GM19193 (cell line): ENCODE data around the gene MRPL32.

Source experiments
- POLR2A ChIP-seq: IDR thresholded peaks from 4 replicates; pipeline ENCODE4 v1.6.1; 2011; ENCODE audit not compliant: insufficient read depth, insufficient read length; ENCODE audit errors: extremely low read depth

Gene MRPL32

DNA sequence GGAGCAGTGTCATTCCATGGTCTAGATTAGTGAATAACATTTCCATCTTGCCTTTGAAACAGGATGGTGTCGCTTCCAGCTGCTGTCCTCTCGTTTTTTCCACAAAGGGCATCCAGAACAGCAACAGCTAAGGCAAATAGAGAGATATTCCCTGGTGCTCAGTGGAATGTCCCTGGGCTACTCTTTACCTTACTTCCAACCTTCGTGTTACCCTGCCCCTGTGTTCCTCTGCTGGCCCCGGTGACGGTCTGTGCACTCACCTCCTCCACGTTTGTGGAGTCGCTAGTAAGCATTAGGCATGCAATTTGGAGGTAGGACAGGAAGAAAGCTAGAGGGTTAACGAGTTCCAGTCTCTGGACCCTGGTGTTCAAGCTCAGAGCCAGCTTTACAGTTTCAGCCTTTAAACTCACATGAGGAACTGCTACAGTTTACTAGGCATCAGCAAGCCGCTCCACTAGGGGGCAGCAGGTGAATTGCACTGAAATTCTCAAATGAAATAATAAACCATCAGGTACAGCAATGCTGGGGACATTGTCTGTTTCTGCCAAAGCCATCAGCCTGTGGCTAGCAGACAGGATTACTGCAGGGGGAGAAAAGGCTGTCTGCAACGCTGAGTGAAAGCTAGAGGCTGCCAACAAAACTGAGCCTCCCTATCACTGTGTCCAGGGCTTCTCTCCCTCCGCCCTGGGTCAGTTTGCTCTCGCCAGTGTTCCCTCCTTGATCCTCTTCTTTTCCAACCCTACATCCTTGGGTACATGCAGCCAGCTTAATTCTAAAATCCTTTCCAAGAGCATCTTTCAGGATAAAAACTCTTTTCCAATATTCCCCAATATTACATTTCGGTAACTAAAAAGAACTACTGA is 9.0 kb downstream of the MRPL32 start:
- TF ChIP-seq POLR2A = no peak

DNA sequence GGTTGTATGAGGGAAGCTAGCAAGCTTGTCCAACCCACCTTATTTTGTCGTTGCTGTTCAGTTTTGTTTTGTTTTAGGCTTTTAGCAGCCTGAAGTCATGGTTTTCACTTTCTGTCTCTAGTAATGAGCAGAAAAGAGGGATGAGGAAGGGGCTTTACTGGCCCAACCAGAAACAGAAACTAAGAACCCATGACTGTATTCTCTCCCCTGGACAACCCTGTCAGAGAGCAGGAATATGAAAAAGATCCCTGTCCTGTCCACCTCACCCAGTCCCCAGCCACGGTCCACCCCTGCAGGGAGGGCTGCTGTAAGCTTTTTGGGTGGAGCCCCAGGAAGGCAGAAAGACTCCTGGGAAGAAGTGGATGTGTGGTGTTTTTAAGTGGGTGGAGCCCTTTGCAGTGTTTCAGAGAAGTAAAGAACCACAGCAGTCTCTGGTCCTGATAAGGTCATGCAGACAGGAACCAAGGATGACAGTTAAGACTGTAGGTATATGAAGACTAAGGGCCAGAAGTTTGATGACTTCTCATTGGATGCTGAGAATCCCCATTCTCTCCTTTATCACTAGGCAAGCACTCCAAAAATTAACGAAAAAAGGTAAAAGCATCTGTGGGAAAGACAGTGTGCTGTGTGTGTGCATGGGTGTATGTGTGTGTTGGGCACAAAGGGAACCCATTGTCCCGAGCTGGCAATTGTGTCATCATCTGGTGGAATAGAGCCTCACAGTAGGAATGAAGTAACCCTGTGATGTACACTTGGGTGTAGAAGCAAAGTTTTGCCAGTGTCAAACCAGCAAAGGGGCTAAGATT is 13.8 kb downstream of the MRPL32 start:
- no peak for TF ChIP-seq POLR2A

DNA sequence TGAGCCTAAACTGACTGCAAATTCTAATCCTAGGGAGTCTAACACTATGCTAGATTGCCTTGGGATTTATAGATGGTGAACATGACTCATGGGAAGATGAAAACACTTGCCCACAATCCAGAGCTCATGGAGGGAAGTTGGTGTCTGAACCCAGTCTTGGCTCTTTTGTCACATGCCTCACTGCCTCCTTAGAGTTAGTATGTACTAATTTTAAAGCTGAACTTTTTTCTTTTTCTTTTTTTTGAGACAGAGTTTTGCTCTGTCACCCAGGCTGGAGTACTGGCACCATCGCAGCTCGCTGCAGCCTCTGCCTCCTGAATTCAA is 14.4 kb downstream of the MRPL32 start:
- TF ChIP-seq POLR2A = no peak

DNA sequence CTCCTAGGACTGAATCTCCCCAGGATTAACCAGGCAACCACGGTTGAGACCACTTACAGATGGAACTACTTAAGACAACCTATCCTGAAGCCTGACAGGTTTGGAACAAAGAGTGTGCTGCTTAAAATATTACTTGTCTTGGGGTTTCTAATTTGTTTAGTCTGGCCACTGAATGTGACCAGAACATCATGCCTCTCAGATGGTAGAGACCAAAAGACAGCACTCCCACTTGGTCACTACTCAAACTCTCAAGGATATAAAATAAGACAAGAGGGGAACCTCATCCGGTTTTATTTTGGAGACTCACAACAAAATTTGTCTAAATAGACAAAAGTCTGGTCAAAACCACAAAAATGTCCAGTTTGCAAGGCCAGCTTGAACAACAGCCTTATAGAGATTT is 15.3 kb downstream of the MRPL32 start:
- no peak for TF ChIP-seq POLR2A

DNA sequence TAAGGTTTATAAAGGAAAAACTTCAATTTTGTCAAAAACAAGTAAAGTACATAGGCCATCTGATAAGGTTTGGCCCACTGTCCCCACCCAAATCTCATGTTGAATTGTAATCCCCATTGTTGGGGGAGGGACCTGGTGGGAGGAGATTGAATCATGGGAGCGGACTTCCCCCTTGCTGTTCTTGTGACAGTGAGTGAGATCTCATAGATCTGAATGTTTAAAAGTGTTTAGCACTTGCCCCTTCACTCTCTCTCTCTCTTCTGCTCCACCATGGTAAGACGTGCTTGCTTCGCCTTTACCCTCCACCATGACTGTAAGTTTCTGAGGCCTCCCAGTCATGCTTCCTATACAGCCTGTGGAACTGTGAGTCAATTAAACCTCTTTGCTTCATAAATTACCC is 18.2 kb downstream of the MRPL32 start:
- TF ChIP-seq POLR2A = no peak

DNA sequence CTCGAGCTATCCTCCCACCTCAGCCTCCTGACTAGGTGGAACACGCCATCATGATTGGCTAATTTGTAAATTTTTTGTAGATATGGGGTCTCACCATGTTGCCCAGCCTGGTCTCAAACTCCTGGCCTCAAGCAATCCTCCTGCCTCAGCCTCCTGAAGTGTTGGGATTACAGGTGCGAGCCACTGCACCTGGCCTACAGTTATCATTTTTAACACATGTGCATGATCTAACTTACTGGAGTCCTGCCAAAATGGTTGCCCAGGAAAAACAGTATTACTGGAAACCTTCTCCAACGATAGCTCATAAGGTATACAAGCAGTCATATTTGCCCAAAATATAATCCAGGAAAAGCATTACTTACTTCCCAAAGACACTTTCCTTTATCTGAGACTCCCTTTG is 20.2 kb downstream of the MRPL32 start:
- no peak for TF ChIP-seq POLR2A

DNA sequence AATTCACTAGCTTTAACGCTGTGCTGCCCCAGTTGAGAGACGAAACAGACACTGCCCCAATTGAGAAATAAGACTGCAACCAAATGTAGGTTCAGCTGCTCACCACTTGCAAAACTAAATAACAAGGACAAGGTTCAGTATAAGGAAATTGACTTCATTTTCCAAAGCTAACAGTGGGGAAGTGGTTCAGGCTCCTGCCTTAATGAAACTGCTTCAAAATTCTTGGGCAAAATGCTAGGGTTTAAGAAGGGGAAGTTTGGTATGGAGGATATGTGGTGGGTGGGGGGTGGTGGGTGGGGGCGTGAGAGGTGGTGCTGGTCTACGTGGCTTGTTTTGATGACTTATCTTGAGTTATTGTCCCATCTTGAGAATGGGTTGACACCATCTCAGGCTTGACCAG is 21.8 kb downstream of the MRPL32 start:
- no peak for TF ChIP-seq POLR2A

DNA sequence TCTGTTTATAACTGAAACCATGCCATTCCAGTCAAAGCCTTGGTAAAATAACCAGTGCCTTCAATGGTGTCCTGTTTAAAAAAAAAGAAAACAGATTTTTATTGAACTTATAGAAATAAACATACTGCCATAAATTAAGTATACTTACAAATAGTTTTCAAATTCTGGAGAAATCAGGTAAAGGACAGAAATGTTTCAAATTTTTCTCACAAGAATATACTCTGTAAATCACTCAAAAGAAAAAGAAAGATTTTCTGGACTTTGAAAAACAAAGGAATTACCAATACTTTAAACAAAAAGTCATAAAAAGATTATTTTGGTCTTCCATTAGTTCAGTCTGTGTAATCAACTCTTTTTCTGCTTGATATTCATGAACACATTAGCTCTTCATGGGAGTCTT is 23.9 kb downstream of the MRPL32 start:
- TF ChIP-seq POLR2A = no peak

DNA sequence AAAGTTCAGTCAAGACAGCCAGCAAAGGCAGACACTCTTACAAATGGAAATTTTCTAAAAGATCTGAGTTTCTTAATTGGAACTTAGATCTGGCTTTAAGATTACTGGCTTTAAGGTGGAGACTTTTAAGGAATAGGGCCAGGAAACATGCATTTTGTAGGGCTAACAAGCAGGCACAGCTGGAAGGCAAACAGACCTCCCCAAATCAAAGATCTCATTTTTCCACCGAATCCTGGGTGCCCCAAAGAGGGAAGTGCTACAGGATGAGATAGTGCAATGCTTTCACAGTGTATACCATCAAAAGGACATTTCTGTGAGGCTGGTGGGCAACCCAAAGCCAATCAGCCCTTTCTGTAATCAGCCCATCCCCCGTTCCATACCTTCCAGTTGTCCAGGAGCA is 27.4 kb downstream of the MRPL32 start:
- no peak for TF ChIP-seq POLR2A

DNA sequence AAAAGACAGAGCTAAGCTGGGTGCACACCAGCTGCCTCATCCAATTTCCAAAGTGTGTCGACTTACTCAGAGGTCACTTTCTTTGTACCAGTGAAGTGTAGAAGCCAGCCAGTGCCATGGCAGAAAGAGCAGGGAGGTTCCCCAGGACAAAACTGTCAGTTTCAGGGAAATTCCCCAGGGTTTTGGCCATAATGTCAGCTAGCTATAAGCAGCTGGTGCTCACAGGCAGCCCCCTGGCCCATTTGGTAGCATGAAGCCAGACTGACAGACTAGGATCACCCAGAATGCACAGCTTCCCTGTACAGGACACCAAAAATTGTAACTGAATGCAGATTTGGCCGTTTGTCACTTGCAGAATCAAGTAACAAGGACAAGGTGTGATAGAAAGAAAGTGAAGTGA is 28.6 kb downstream of the MRPL32 start:
- no peak for TF ChIP-seq POLR2A

DNA sequence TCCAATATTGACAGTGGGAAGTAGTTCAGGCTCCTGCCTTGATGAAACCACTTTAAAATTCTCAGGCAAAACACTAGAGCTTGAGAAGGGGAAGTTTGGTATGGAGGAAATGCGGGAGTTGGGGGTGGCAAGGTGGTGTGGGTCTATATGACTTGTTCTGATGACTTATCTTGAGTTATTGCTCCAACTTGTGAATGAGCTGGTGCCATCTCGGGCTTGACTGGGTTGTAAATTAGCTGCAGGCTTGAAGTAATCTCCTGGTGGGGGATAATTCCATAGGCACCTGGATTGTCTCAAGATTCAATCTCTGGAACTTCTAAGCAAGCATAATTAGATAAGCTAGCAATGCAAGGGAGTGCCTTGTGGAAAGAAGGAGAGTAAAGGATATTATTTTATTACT is 29.0 kb downstream of the MRPL32 start:
- no peak for TF ChIP-seq POLR2A

DNA sequence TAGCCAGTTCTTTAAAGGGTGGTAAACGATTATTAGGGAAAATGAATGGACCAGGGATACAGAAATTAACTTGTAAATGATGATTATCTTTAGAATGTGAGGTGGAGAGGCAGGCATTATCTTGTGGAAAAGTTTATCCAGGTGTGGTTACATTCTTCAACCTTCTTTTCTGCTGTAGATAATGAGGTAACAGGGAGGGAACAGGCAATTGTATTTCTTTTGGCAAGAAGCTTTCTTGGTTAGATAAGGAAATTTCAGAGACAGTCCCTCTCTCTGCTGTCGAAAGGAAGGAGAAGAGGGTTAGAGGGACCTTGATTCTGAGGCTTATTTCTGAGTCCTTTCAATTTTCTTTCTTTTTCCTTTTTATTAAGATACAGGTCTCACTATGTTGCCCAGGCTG is 32.1 kb downstream of the MRPL32 start:
- no peak for TF ChIP-seq POLR2A

DNA sequence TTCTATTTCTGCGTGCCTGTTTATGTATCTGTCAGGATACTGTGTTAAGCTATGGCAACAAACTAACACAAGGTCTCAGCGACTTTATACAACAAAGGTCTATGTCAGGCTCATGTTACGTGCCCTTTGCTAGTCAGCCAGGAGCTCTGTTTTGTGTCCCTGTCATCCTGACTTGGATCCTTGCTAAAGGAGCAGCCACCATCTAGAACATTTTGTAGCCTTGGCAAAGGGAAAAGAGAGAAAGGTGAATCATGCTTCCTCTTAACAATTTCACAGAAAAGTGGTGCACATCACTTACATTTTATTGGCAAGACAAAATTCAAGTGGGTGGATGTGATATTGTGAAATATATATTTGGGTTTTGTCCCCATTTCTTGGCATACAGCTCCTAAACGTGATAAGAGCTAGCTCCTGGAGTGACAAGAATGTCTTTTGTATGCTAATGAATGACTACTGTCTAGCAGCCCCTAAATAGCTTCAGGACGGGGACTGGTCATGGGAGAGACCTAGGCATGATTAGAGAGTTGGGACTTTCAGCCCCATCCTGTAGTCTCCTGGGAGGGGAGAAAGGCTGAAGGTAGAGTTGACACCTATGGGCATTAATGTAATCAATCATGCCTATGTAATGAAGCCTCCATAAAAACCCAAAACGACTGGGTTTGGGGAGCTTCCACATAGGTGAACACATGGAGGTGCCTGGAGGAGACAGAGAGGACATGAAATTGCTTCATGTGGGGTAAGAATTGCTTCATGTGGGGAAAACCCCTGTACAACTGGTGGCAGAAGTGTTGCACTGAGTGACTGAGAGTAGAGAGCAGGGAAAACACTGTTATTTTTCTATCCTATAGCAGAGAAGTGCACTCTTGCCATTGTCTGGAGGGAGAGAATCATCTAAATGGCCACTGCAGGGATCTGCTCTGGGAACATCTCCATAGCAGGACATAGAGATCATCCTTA is 33.0 kb downstream of the MRPL32 start:
- no peak for TF ChIP-seq POLR2A

DNA sequence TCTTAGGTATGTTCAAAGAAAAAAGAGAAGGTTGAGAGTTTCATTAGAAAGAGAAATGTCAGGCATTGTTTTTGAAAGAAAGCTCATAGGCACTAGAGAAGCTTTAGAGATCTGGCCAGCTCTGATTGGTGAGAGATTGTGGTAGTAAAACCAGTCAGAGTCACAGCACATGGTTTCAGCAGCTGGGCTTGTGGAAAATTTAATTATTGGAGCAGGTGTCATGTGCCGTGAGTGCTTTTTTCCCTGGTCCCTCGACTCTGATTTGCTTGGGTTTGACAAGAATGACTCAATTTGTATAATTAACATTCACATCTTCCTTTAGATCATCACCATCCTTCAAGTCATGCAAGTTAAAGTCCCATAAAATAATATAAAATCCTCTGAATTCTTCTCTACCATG is 35.2 kb downstream of the MRPL32 start:
- TF ChIP-seq POLR2A = no peak
